ENCODE data around the gene ASXL1. TPM values are rescaled to one million over a fixed set of nuclear protein-coding genes. Genes with fewer than 3 reads are reported as not detected.

ASXL1 gene
- total RNA-seq, 6 donors from 2014 or later: 60.6 to 389 (median 88.5) TPM

GRCh38 chr20:32344835-32345506, 13.2 kb upstream of the ASXL1 start:
- TF ChIP-seq POLR2AphosphoS5 (IDR thresholded peaks at IDR 0.05) (no peak), EP300 (IDR thresholded peaks at IDR 0.05) (no peak), POLR2A (IDR thresholded peaks at IDR 0.05) (no peak)
- TF ChIP-seq, protein P1, sequence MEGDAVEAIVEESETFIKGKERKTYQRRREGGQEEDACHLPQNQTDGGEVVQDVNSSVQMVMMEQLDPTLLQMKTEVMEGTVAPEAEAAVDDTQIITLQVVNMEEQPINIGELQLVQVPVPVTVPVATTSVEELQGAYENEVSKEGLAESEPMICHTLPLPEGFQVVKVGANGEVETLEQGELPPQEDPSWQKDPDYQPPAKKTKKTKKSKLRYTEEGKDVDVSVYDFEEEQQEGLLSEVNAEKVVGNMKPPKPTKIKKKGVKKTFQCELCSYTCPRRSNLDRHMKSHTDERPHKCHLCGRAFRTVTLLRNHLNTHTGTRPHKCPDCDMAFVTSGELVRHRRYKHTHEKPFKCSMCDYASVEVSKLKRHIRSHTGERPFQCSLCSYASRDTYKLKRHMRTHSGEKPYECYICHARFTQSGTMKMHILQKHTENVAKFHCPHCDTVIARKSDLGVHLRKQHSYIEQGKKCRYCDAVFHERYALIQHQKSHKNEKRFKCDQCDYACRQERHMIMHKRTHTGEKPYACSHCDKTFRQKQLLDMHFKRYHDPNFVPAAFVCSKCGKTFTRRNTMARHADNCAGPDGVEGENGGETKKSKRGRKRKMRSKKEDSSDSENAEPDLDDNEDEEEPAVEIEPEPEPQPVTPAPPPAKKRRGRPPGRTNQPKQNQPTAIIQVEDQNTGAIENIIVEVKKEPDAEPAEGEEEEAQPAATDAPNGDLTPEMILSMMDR (IDR thresholded peaks at IDR 0.05): no peak
- WGBS, 2 donors: 48 to 59% methylated on average over 7 of the region's 7 CpGs
- H3K4me1 ChIP-seq: peaks cover 0 to 11% (median 7%) of the 10 kb centered on the region in 4 donors
- H3K36me3 ChIP-seq: peaks cover 0 to under 1% (median 0%) of the 10 kb centered on the region in 4 donors
- H3K4me3 ChIP-seq: no peak overlapping the region
- no peaks in the 10 kb centered on the region for H3K27me3 ChIP-seq
- H3K9me3 ChIP-seq: no peaks in the 10 kb centered on the region
- ATAC-seq (ENCODE audit: low FRiP score in 2 of 2) (no peak), DNase-seq (no peak)
- no peak overlapping the region for H3K27ac ChIP-seq

- no peak overlapping the region for H3K27ac ChIP-seq
- H3K27me3 ChIP-seq: no peaks in the 10 kb centered on the region
- peaks cover 0 to 6% (median 4%) of the 10 kb centered on the region in 4 donors for H3K4me1 ChIP-seq
- ATAC-seq (ENCODE audit: low FRiP score in 2 of 2) (no peak), DNase-seq (no peak)
- peaks cover 0 to 3% (median 0%) of the 10 kb centered on the region in 4 donors for H3K36me3 ChIP-seq
- 90 to 94% methylated on average over 3 of the region's 3 CpGs for WGBS, 2 donors
- no peak overlapping the region for H3K4me3 ChIP-seq
- TF ChIP-seq POLR2A (IDR thresholded peaks at IDR 0.05): no peak
- TF ChIP-seq POLR2AphosphoS5 (IDR thresholded peaks at IDR 0.05): no peak
- no peak for TF ChIP-seq EP300 (IDR thresholded peaks at IDR 0.05)
- TF ChIP-seq, protein P1 (IDR thresholded peaks at IDR 0.05): no peak
- no peaks in the 10 kb centered on the region for H3K9me3 ChIP-seq
Measured at GRCh38 chr20:32348207-32348606, 9.9 kb upstream of the ASXL1 start.

GRCh38 chr20:32350421-32350820, 7.7 kb upstream of the ASXL1 start:
- Histone ChIP-seq H3K27me3 (no peaks in the 10 kb centered on the region), H3K4me1 (peaks cover 0 to 6% (median 0%) of the 10 kb centered on the region in 4 donors), H3K36me3 (peaks cover 0 to 3% (median 0%) of the 10 kb centered on the region in 4 donors), H3K4me3 (no peak overlapping the region), H3K9me3 (no peaks in the 10 kb centered on the region), H3K27ac (no peak overlapping the region)
- ATAC-seq (ENCODE audit: low FRiP score in 2 of 2): no peak
- WGBS, 2 donors: 89 to 96% methylated on average over 3 of the region's 3 CpGs
- no peak for DNase-seq
- TF ChIP-seq, protein P1 (IDR thresholded peaks at IDR 0.05): no peak
- TF ChIP-seq EP300 (IDR thresholded peaks at IDR 0.05) (no peak), POLR2AphosphoS5 (IDR thresholded peaks at IDR 0.05) (no peak), POLR2A (IDR thresholded peaks at IDR 0.05) (no peak)

- Histone ChIP-seq H3K9me3 (no peaks in the 10 kb centered on the region), H3K27me3 (no peaks in the 10 kb centered on the region), H3K27ac (no peak overlapping the region), H3K4me3 (no peak overlapping the region), H3K36me3 (peaks cover 0 to 3% (median 0%) of the 10 kb centered on the region in 4 donors), H3K4me1 (peaks cover 9 to 13% (median 11%) of the 10 kb centered on the region in 4 donors)
- 77 to 78% methylated on average over 3 of the region's 3 CpGs for WGBS, 2 donors
- no peak for TF ChIP-seq EP300 (IDR thresholded peaks at IDR 0.05)
- TF ChIP-seq, protein P1 (IDR thresholded peaks at IDR 0.05): no peak
- no peak for TF ChIP-seq POLR2A (IDR thresholded peaks at IDR 0.05)
- TF ChIP-seq POLR2AphosphoS5 (IDR thresholded peaks at IDR 0.05): no peak
- ATAC-seq (ENCODE audit: low FRiP score in 2 of 2) (no peak), DNase-seq (no peak)
Measured at GRCh38 chr20:32352121-32352720, 5.9 kb upstream of the ASXL1 start.
